ENCODE data around the gene ERC2. TPM values are rescaled to one million over a fixed set of nuclear protein-coding genes. Genes with fewer than 3 reads are reported as not detected.

The ERC2 gene
- total and polyA plus RNA-seq, 7 donors, result 0.52 to 5.7 (median 1.2) TPM; not detected in 2

DNA sequence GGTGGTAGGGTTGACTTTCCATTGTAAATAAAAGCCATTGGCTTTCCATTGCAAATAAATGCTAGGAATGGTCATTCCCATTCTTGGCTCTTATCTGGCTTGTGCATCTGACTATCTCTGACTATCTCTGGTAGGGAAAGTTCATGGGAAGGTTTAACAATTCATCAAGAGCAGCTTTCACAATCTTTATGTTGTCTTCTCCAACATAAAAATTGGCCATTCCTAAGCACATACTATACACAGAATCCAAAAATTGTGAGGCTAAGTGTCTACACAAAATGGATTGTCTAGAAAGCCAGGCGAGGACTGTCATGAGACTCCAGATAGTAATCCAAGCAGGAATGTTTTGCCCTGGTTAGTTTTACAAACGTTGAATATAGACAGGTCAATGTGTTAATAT is 926.8 kb downstream of the ERC2 start:
- 37 to 58% methylated on average over 2 of the region's 2 CpGs for WGBS, 2 donors
- Histone ChIP-seq H3K4me3 (no peak overlapping the region), H3K9me3 (no peaks in the 10 kb centered on the region), H3K36me3 (no peaks in the 10 kb centered on the region), H3K4me1 (no peaks in the 10 kb centered on the region), H3K27ac (no peak overlapping the region), H3K27me3 (no peaks in the 10 kb centered on the region)
- intact Hi-C loops (cut with DNase I), result no loop called here
- DNase-seq, result no peak
- no peak for TF ChIP-seq POLR2AphosphoS5 (IDR thresholded peaks at IDR 0.05)
- TF ChIP-seq, protein P1, sequence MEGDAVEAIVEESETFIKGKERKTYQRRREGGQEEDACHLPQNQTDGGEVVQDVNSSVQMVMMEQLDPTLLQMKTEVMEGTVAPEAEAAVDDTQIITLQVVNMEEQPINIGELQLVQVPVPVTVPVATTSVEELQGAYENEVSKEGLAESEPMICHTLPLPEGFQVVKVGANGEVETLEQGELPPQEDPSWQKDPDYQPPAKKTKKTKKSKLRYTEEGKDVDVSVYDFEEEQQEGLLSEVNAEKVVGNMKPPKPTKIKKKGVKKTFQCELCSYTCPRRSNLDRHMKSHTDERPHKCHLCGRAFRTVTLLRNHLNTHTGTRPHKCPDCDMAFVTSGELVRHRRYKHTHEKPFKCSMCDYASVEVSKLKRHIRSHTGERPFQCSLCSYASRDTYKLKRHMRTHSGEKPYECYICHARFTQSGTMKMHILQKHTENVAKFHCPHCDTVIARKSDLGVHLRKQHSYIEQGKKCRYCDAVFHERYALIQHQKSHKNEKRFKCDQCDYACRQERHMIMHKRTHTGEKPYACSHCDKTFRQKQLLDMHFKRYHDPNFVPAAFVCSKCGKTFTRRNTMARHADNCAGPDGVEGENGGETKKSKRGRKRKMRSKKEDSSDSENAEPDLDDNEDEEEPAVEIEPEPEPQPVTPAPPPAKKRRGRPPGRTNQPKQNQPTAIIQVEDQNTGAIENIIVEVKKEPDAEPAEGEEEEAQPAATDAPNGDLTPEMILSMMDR (IDR thresholded peaks at IDR 0.05), result no peak
- no peak for TF ChIP-seq POLR2A (IDR thresholded peaks at IDR 0.05)
- no peak for TF ChIP-seq EP300 (IDR thresholded peaks at IDR 0.05)

DNA sequence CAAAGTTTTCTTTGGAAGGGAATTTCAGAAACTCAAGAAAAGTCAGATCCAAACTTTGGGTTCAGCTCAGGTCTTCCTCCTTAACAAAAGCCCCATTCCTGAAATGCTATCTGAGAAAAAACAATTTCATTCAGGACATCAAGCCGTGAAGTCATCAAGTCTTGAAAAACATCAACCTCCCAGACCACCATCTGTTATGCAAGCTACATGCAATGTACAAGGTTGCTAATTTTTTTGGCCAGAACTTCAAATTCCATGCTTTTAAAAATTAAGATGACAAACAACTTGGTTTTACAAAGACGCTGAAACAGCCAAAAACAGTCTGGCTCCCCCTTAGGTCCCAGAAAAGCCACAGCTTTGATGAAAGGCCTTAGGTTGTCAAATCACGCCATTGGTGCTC is 927.3 kb downstream of the ERC2 start:
- no peak for DNase-seq
- Histone ChIP-seq H3K36me3 (no peaks in the 10 kb centered on the region), H3K27ac (no peak overlapping the region), H3K27me3 (no peaks in the 10 kb centered on the region), H3K4me1 (no peaks in the 10 kb centered on the region), H3K9me3 (no peaks in the 10 kb centered on the region), H3K4me3 (no peak overlapping the region)
- intact Hi-C loops (cut with DNase I), result no loop called here
- 85 to 90% methylated on average over 3 of the region's 3 CpGs for WGBS, 2 donors
- no peak for TF ChIP-seq EP300 (IDR thresholded peaks at IDR 0.05)
- no peak for TF ChIP-seq POLR2AphosphoS5 (IDR thresholded peaks at IDR 0.05)
- TF ChIP-seq, protein P1 (IDR thresholded peaks at IDR 0.05), result no peak
- TF ChIP-seq POLR2A (IDR thresholded peaks at IDR 0.05), result no peak

DNA sequence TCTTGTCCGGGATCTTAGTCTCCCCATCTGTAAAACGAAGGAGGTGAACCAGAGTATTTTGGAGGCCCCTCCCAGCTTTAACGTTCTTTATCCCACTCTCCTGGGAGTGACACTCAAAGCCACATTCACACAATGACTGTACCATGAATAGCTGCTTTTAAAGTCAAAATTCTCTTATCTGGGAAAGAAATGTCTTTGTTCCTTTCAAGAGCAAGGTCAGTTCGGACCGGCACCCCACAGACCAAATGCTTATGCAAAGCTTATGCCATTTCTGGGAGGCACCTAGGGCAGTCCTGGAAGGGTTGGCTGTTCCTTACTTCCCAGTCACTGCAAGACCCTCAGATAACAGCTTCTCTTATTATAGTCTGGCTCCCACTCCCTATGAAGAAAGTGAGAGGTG is 927.7 kb downstream of the ERC2 start:
- no peaks in the 10 kb centered on the region for H3K27me3 ChIP-seq
- 87 to 90% methylated on average over 5 of the region's 5 CpGs for WGBS, 2 donors
- no peak overlapping the region for H3K27ac ChIP-seq
- intact Hi-C loops (cut with DNase I), result no loop called here
- no peaks in the 10 kb centered on the region for H3K4me1 ChIP-seq
- TF ChIP-seq EP300 (IDR thresholded peaks at IDR 0.05) (no peak), POLR2A (IDR thresholded peaks at IDR 0.05) (no peak), POLR2AphosphoS5 (IDR thresholded peaks at IDR 0.05) (no peak)
- TF ChIP-seq, protein P1 (IDR thresholded peaks at IDR 0.05), result no peak
- no peak for DNase-seq
- H3K9me3 ChIP-seq, result no peaks in the 10 kb centered on the region
- H3K36me3 ChIP-seq, result no peaks in the 10 kb centered on the region
- H3K4me3 ChIP-seq, result no peak overlapping the region

DNA sequence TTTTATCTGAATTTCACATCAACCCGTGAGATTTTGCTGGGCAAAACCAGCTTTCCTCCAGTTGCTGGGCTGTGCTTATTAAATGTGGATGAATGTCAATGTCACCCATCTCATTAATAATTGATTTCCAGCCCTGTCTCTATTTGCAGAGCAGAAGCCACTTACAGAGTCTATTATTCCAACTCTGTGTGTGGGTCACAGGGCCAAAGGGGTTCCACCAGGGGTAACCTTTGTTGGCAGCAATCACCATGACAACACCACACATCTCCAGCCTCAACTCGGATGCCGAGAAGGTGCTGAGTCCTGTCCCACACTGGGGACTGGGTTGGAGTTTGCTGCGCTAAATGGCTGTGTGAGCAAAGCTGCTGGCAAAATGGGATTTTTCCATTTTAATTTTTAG is 930.1 kb downstream of the ERC2 start:
- no peaks in the 10 kb centered on the region for H3K36me3 ChIP-seq
- no peak for DNase-seq
- intact Hi-C loops (cut with DNase I), result no loop called here
- 90 to 95% methylated on average over 4 of the region's 4 CpGs for WGBS, 2 donors
- no peaks in the 10 kb centered on the region for H3K27me3 ChIP-seq
- no peak overlapping the region for H3K27ac ChIP-seq
- H3K4me3 ChIP-seq, result no peak overlapping the region
- TF ChIP-seq EP300 (IDR thresholded peaks at IDR 0.05) (no peak), POLR2A (IDR thresholded peaks at IDR 0.05) (no peak), POLR2AphosphoS5 (IDR thresholded peaks at IDR 0.05) (no peak)
- TF ChIP-seq, protein P1 (IDR thresholded peaks at IDR 0.05), result no peak
- H3K9me3 ChIP-seq, result no peaks in the 10 kb centered on the region
- H3K4me1 ChIP-seq, result no peaks in the 10 kb centered on the region

DNA sequence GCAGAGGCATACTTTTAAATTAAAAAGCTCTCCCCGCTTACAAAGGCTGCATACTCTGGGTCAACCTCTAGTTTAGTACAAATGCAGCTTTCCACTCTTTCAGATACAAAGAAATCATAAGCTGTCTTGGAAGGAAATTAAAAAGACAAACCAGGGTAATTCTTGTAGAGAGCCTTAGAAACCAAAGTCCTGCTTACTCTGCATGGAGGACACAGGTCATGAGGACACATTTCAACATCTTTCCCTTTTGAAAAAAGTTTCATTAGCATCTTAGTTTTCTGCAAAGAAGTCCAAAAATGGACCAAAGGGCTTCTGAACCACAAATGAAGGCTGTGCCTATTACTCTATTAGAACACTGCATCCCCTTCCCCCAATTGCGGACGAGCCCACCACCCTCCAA is 930.7 kb downstream of the ERC2 start:
- Histone ChIP-seq H3K36me3 (no peaks in the 10 kb centered on the region), H3K4me1 (no peaks in the 10 kb centered on the region), H3K4me3 (no peak overlapping the region), H3K27me3 (no peaks in the 10 kb centered on the region), H3K27ac (no peak overlapping the region), H3K9me3 (no peaks in the 10 kb centered on the region)
- 93 to 95% methylated on average over 3 of the region's 3 CpGs for WGBS, 2 donors
- TF ChIP-seq, protein P1 (IDR thresholded peaks at IDR 0.05), result no peak
- no peak for TF ChIP-seq POLR2AphosphoS5 (IDR thresholded peaks at IDR 0.05)
- TF ChIP-seq EP300 (IDR thresholded peaks at IDR 0.05), result no peak
- no peak for TF ChIP-seq POLR2A (IDR thresholded peaks at IDR 0.05)
- intact Hi-C loops (cut with DNase I), result no loop called here
- DNase-seq, result no peak
